Activated T-cell treated with anti-CD3 and anti-CD28 coated beads for 24 hours (primary cell): ENCODE data around the gene GAS6.

Source experiments
- DNase-seq: peaks from one replicate; pipeline ENCODE4 v3.0.0-alpha.2; 2020; ENCODE audit warnings: low read depth

GAS6 gene

DNA sequence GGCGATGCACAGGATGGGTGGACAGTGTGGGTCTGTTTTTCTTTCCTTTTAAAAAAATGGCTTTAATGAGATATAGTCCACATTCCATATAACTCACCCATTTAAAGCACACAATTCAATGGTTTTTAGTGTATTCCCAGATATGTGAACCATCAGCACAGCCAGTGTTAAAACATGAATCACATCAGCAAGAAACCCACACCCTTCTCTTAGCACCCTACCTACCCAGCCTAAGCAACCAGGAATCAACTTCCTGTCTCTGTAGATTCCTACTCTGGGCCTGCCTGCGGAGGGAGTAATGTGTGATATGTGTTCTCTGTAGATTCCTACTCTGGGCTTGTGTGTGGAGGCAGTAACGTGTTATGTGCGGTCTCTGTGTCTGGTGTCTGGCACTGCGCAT lies 92.9 kb downstream of the GAS6 start:
- DNase-seq, result no peak
